Esophagus squamous epithelium (tissue), 5 donors: ENCODE results near the gene DDX17. TPM values are rescaled to one million over a fixed set of nuclear protein-coding genes. Genes with fewer than 3 reads are reported as not detected.

Experiments used
- DNase-seq: peaks from one replicate; lab custom pipeline; 2025; lab: John Stamatoyannopoulos, UW
- H3K27ac ChIP-seq, 4 donors: fragments of 200-600 bp; sonication (generic); one replicate each; pipeline ENCODE4 v1.5.1; 2016 to 2019; ENCODE audit warnings: mild to moderate bottlenecking in 1 of 4
- H3K27me3 ChIP-seq, 4 donors: fragments of 200-600 bp; sonication (generic); 1 replicate in 3 of 4; 2 replicates in 1 of 4; pipeline versions ENCODE4 v1.5.1 to v1.6.0; 2017 to 2021; ENCODE audit warnings: antibody characterized with exemption in 1 of 4
- H3K36me3 ChIP-seq, 3 donors: fragments of 200-600 bp; sonication (generic); one replicate each; pipeline ENCODE4 v1.5.1; 2016 to 2019
- H3K4me1 ChIP-seq, 3 donors: fragments of 200-600 bp; sonication (generic); one replicate each; pipeline ENCODE4 v1.5.1; 2017 to 2019
- H3K4me3 ChIP-seq, 4 donors: fragments of 200-600 bp; sonication (generic); 1 replicate in 3 of 4; 2 replicates in 1 of 4; pipeline ENCODE4 v1.5.1; 2016 to 2019; ENCODE audit warnings: mild to moderate bottlenecking in 2 of 4, moderate library complexity in 1 of 4
- H3K9me3 ChIP-seq, 3 donors: fragments of 200-600 bp; sonication (generic); one replicate each; pipeline ENCODE4 v1.5.1; 2016 to 2019
- POLR2A ChIP-seq, 4 donors: fragments of 450-650 bp; IDR thresholded peaks; one replicate each; pipeline ENCODE4 v1.6.1; 2017; ENCODE audit warnings: antibody characterized with exemption in 4 of 4, mild to moderate bottlenecking in 4 of 4, moderate library complexity in 3 of 4
- WGBS, 2 donors: methylation state at CpG; one replicate each; pipeline ENCODE4 v1.1.5; 2018; 5-methylcytosine and 5-hydroxymethylcytosine counted together
- intact Hi-C: fragments of 100-400 bp; cut with DNase I; formaldehyde crosslinking; loops from one replicate; pipeline ENCODE4 v1.15.0; 2022
- total RNA-seq, 4 donors: library from RNA; depleted of rRNA; stranded (reverse); fragments of >200 nt; gene quantifications; one replicate each; pipeline ENCODE4 v1.1.0, GENCODE V29; 2016
- TF ChIP-seq, protein P1 (sequence below), 6 experiments: fragments of 450-650 bp in 4 of 6; fragments of 200-600 bp in 2 of 6; sonication (generic) in 2 of 6; IDR thresholded peaks; one replicate each; pipeline ENCODE4 v1.5.1; 2016 to 2019; ENCODE audit warnings: antibody characterized with exemption in 6 of 6, mild to moderate bottlenecking in 4 of 6, moderate library complexity in 4 of 6
- donor health status: DM: yes; HTN: yes; CAD: no.

The DDX17 gene
- total RNA-seq, 4 donors from 2014 or later: 164 to 498 (median 214) TPM

DNA sequence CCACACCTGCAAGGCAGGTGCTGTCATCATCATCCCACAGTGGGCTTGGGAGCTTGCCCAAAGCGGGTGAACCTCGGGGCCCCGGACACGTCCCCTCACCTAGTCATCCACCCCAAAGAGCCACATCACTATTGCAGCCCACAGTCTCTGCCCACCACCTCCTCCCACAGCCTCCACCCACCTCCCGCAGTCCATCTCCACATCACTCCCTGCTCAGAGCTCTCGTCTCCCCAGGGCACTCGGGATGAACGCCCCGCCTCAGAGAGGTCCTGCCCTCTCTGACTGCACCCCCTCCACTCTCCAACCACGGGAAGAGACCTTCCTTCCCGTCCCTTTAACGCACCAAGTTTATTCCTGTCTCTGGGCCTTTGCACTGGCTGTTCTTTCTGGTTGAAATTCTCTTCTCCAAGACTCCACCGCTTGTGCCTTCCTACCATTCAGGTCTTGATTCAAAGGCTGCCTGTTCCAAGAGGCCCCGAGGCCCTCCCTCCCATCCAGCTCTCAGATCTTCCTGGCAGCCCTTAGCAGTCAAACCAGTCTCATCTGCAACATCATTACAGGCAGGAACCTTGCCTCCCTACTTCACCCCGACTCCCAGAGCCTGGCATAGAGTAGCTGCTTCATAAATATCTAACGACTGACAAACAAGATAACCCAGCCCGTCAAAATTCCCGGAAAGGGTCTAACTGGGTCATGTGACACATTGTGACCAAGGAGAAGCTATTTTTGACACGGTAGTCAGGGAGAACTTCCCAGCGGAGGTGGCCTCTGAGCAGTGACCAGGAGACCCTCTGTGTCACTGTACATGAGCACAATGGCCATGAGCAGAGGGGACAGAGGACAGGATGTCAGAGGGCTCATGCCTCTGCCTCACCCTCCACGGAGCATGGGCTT, 62.2 kb downstream of the DDX17 start:
- Histone ChIP-seq H3K27me3 (peaks cover 0 to 85% (median 0%) of the 10 kb centered on the region in 4 donors), H3K4me3 (no peak overlapping the region), H3K27ac (no peak overlapping the region), H3K9me3 (no peaks in the 10 kb centered on the region), H3K4me1 (no peaks in the 10 kb centered on the region), H3K36me3 (no peaks in the 10 kb centered on the region)
- no peak for TF ChIP-seq POLR2A (IDR thresholded peaks at IDR 0.05)
- TF ChIP-seq, protein P1, sequence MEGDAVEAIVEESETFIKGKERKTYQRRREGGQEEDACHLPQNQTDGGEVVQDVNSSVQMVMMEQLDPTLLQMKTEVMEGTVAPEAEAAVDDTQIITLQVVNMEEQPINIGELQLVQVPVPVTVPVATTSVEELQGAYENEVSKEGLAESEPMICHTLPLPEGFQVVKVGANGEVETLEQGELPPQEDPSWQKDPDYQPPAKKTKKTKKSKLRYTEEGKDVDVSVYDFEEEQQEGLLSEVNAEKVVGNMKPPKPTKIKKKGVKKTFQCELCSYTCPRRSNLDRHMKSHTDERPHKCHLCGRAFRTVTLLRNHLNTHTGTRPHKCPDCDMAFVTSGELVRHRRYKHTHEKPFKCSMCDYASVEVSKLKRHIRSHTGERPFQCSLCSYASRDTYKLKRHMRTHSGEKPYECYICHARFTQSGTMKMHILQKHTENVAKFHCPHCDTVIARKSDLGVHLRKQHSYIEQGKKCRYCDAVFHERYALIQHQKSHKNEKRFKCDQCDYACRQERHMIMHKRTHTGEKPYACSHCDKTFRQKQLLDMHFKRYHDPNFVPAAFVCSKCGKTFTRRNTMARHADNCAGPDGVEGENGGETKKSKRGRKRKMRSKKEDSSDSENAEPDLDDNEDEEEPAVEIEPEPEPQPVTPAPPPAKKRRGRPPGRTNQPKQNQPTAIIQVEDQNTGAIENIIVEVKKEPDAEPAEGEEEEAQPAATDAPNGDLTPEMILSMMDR (IDR thresholded peaks at IDR 0.05): no peak
- intact Hi-C loops: no loop called here
- DNase-seq: no peak
- WGBS, 2 donors: 35 to 40% methylated on average over 16 to 21 of the region's 21 CpGs

DNA sequence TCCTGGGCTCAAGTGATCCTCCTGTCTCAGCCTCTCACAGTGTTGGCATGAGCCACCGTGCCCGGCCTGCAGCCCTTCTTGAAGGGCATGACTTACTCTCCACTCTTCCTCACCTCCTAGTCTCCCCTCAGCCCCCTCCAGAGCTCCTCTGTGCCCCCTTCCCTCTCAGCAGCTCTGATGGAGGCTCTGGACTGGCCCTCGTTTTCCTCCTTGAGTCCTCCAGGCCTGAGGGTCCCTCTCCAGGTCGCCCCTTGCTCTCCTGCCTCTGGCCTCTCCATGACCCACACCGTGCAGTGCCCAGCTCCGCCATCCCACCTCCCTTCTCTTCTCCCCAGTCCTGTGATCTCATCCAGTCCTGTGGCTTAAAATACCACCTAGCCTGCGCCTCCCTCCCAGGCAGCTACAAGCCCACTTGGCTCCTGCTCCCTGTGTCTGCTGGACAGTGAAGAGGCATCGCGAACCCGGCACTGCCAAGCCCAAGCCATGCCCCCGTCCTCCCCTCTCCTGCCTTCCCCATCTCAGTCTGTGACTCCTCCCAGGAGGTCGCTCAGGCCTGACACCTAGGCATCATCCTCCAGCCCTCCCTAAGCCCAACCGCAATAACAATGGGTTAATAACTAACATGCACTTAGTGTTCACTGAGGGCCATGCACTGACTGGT, 63.0 kb downstream of the DDX17 start:
- intact Hi-C loops: no loop called here
- H3K9me3 ChIP-seq: no peaks in the 10 kb centered on the region
- DNase-seq: no peak
- 53 to 59% methylated on average over 13 of the region's 13 CpGs for WGBS, 2 donors
- H3K27ac ChIP-seq: no peak overlapping the region
- H3K36me3 ChIP-seq: no peaks in the 10 kb centered on the region
- H3K4me3 ChIP-seq: no peak overlapping the region
- H3K27me3 ChIP-seq: peaks cover 0 to 78% (median 0%) of the 10 kb centered on the region in 4 donors
- TF ChIP-seq, protein P1 (IDR thresholded peaks at IDR 0.05): no peak
- TF ChIP-seq POLR2A (IDR thresholded peaks at IDR 0.05): no peak
- no peaks in the 10 kb centered on the region for H3K4me1 ChIP-seq

DNA sequence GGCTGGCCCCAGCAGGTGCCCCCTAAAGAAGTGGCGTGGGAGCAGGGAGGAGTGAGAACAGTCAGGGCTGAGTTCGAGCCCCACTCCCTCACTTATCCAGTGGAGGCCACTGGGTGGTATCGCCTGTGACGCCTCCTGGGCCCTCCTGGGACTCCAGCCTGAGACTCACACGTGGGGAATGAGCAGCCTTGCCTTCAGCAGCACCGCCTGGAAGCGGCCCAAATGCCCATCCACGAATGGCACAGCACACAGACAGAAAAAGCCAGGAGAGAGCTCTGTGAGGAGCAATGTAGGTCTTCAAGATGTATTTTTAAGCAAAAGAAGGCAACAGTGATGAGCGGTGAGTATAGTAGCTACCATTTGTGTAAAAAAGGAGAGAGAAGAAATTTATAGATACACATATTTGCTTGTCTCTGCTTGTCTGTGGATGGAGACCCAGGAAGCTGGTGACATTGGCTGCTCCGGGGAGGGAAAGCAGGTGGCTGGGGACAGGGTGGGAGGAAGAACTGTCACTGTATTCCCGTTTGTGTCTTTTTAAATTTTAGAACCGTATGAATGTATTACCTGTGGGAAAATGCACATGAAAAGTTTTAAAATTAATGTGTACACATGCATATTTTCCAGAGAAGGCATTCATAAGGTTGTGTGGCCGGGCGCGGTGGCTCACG, 64.4 kb downstream of the DDX17 start:
- Histone ChIP-seq H3K4me1 (no peaks in the 10 kb centered on the region), H3K9me3 (no peaks in the 10 kb centered on the region), H3K27ac (no peak overlapping the region), H3K36me3 (no peaks in the 10 kb centered on the region), H3K27me3 (peaks cover 0 to 76% (median 0%) of the 10 kb centered on the region in 4 donors), H3K4me3 (no peak overlapping the region)
- 60 to 65% methylated on average over 9 to 14 of the region's 16 CpGs for WGBS, 2 donors
- intact Hi-C loops: no loop called here
- DNase-seq: no peak
- TF ChIP-seq, protein P1 (IDR thresholded peaks at IDR 0.05): no peak
- TF ChIP-seq POLR2A (IDR thresholded peaks at IDR 0.05): no peak

DNA sequence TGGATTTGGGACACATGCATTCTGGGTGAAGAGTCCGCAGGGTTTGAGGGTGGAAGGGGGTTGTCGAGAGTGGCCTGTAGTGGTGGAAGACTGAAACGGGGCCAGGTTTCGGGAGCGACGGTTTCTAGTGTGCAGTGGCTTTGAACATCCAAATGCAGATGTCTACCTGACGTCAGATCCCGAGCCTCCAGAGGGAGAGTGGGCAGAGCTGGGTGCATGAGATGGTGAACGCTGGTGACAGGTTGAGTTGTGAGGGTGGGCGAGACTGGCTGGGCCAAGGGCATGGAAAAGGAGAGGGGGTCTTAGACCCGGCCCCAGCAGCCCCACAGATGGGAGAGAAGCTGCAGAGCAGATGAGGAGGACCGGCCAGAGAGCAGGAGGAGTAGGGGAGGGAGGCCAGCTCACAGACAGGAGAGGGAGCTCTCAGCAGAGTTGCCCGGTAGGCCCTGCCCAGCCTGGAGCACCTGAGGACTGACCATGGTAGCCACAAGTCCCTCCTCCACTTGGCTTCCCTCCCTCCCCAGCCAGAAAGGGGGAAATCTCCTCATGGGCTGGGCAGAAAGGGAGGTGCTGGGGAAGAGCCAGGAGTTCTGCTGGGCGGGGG, 65.3 kb downstream of the DDX17 start:
- intact Hi-C loops: no loop called here
- H3K4me1 ChIP-seq: no peaks in the 10 kb centered on the region
- TF ChIP-seq POLR2A (IDR thresholded peaks at IDR 0.05): no peak
- TF ChIP-seq, protein P1 (IDR thresholded peaks at IDR 0.05): no peak
- H3K27me3 ChIP-seq: peaks cover 0 to 69% (median 0%) of the 10 kb centered on the region in 4 donors
- H3K36me3 ChIP-seq: no peaks in the 10 kb centered on the region
- WGBS, 2 donors: 77 to 84% methylated on average over 13 to 14 of the region's 14 CpGs
- H3K9me3 ChIP-seq: no peaks in the 10 kb centered on the region
- no peak overlapping the region for H3K27ac ChIP-seq
- no peak for DNase-seq
- no peak overlapping the region for H3K4me3 ChIP-seq
